Subcutaneous adipose tissue (tissue), 4 donors: ENCODE data around the gene CACNA1A. TPM values are rescaled to one million over a fixed set of nuclear protein-coding genes. Genes with fewer than 3 reads are reported as not detected.

ENCODE experiments used
- CTCF ChIP-seq: fragments of 450-650 bp; IDR thresholded peaks from one replicate; pipeline ENCODE4 v1.5.1; 2016; ENCODE audit warnings: low read depth, mild to moderate bottlenecking, control low read depth, antibody characterized with exemption, moderate library complexity
- total RNA-seq, 4 donors: library from RNA; depleted of rRNA; stranded (reverse); fragments of >200 nt; gene quantifications; one replicate each; pipeline ENCODE4 v1.1.0, GENCODE V29; 2016

The CACNA1A gene
- total RNA-seq, 4 donors from 2014 or later, result 0.44 to 3.9 (median 1.2) TPM

- no peak for TF ChIP-seq CTCF
Observed at GRCh38 chr19:13299838-13300237, 206.4 kb downstream of the CACNA1A start.

GRCh38 chr19:13298565-13299481, 207.5 kb downstream of the CACNA1A start:
- TF ChIP-seq CTCF, result no peak

- TF ChIP-seq CTCF, result no peak
Observed at GRCh38 chr19:13297023-13297422, 209.3 kb downstream of the CACNA1A start.

GRCh38 chr19:13294812-13295567, 211.3 kb downstream of the CACNA1A start:
- no peak for TF ChIP-seq CTCF

- no peak for TF ChIP-seq CTCF
Observed at GRCh38 chr19:13291913-13292312, 214.4 kb downstream of the CACNA1A start.

- no peak for TF ChIP-seq CTCF
Observed at GRCh38 chr19:13290741-13291140, 215.5 kb downstream of the CACNA1A start.

- TF ChIP-seq CTCF, result no peak
Observed at GRCh38 chr19:13289295-13289694, 217.0 kb downstream of the CACNA1A start.
